HepG2 (cell line): ENCODE measurements around the gene KLHL7. TPM values are rescaled to one million over a fixed set of nuclear protein-coding genes. Genes with fewer than 3 reads are reported as not detected.

ENCODE experiments used
- ATAC-seq: fragments of 200-7000 bp; cut with Tn5 transposase; 3 replicates; pipeline ENCODE4 v1.9.1; 2020; ENCODE audit warnings: mild to moderate bottlenecking, moderate library complexity
- BruUV-seq: library from RNA; stranded (reverse); fragments of 400-500 nt; replicated peaks from 2 replicates; lab custom pipeline; 2021; lab: Mats Ljungman, UMichigan
- CTCF ChIA-PET: fragments of 300-600 bp; formaldehyde crosslinking; extraction: SDS; loops from one replicate; lab custom pipeline; 2021; ENCODE audit warnings: low total read pairs, inconsistent platforms, low intra/inter-chr PET ratio; lab: Yijun Ruan, JAX
- POLR2A ChIA-PET: fragments of 350-600 bp; sonication (Branson Sonifier 250); formaldehyde crosslinking; loops from one replicate; lab custom pipeline; 2020; ENCODE audit warnings: antibody characterized with exemption, inconsistent platforms; lab: Yijun Ruan, JAX
- DNase-seq: peaks from one replicate; pipeline ENCODE4 v3.0.0-alpha.2; 2015; ENCODE audit warnings: low spot score
- FAIRE-seq: peaks from 3 replicates; lab custom pipeline; 2011; peaks lifted over from hg19 to GRCh38; lab: Jason Lieb, UNC
- H2AFZ ChIP-seq: one replicate; pipeline ENCODE4 v1.6.1; 2011; ENCODE audit warnings: low read length, inconsistent platforms
- H3K27ac ChIP-seq: fragments of 300-600 bp; 3 replicates; pipeline ENCODE4 v1.8.0; 2011; ENCODE audit warnings: mixed run types, mild to moderate bottlenecking, mixed read lengths, low read length, inconsistent platforms; ENCODE audit not compliant: insufficient read depth; ENCODE audit errors: extremely low read length
- H3K27me3 ChIP-seq, 2 experiments: fragments of 200-600 bp in 1 of 2; 2 replicates in 1 of 2; 3 replicates in 1 of 2; pipeline versions ENCODE4 v1.6.0 to v1.8.0; 2011; ENCODE audit warnings: low read length in 2 of 2, mild to moderate bottlenecking in 2 of 2, moderate library complexity in 2 of 2, inconsistent platforms in 1 of 2; ENCODE audit not compliant: insufficient read depth in 2 of 2, control insufficient read depth in 1 of 2
- H3K36me3 ChIP-seq, 2 experiments: fragments of 200-600 bp in 1 of 2; replicated peaks in 1 of 2; 2 replicates in 1 of 2; 3 replicates in 1 of 2; pipeline versions ENCODE4 v1.5.1 to v1.8.0; 2011; ENCODE audit warnings: low read length in 2 of 2, inconsistent platforms in 1 of 2; ENCODE audit not compliant: insufficient read depth in 2 of 2, control insufficient read depth in 1 of 2
- H3K4me1 ChIP-seq: 2 replicates; pipeline ENCODE4 v1.5.1; 2012; ENCODE audit warnings: low read length, inconsistent platforms; ENCODE audit not compliant: insufficient read depth
- H3K4me2 ChIP-seq: 2 replicates; pipeline ENCODE4 v1.6.0; 2011; ENCODE audit warnings: low read depth, low read length, inconsistent platforms
- H3K4me3 ChIP-seq, 3 experiments: fragments of 200-600 bp in 1 of 3; sonication (generic), shearing (Covaris generic) in 1 of 3; replicated peaks in 1 of 3; 2 replicates each; pipeline ENCODE4 v1.5.1; 2011 to 2016; ENCODE audit warnings: low read length in 3 of 3, inconsistent platforms in 2 of 3, low read depth in 2 of 3, mild to moderate bottlenecking in 2 of 3, control low read depth in 1 of 3, mixed read lengths in 1 of 3; ENCODE audit not compliant: insufficient read depth in 1 of 3
- H3K79me2 ChIP-seq: one replicate; pipeline ENCODE4 v1.6.1; 2011; ENCODE audit warnings: low read length, inconsistent platforms; ENCODE audit not compliant: insufficient read depth
- H3K9ac ChIP-seq: 2 replicates; pipeline ENCODE4 v1.6.0; 2011; ENCODE audit warnings: mild to moderate bottlenecking, low read depth, low read length, inconsistent platforms; ENCODE audit not compliant: insufficient read depth
- H3K9me3 ChIP-seq: 2 replicates; pipeline ENCODE4 v1.5.1; 2012; ENCODE audit warnings: mild to moderate bottlenecking, low read length
- H4K20me1 ChIP-seq: 2 replicates; pipeline ENCODE4 v1.6.0; 2011; ENCODE audit warnings: inconsistent platforms, mild to moderate bottlenecking, low read length, moderate library complexity; ENCODE audit not compliant: insufficient read depth
- AGO2 ChIP-seq: fragments of 200-400 bp; formaldehyde crosslinking; optimal IDR thresholded peaks from 2 replicates; pipeline ENCODE3; 2017; ENCODE audit warnings: mild to moderate bottlenecking, low read depth, low read length, moderate library complexity
- AKNA ChIP-seq: sonication (generic); formaldehyde crosslinking; IDR thresholded peaks from 2 replicates; pipeline ENCODE4 v1.4.0; 2020; ENCODE audit warnings: missing genetic modification reagents, borderline replicate concordance
- DPF2 ChIP-seq: sonication (generic); formaldehyde crosslinking; IDR thresholded peaks from 2 replicates; pipeline ENCODE4 v1.4.0; 2020; ENCODE audit warnings: mild to moderate bottlenecking, low read depth, missing genetic modification reagents, borderline replicate concordance
- IKZF1 ChIP-seq: fragments of 450-650 bp; IDR thresholded peaks from 2 replicates; pipeline ENCODE4 v1.7.1; 2016
- ISX ChIP-seq: sonication (generic); formaldehyde crosslinking; conservative IDR thresholded peaks from 2 replicates; pipeline ENCODE4 v1.5.0; 2020; ENCODE audit warnings: missing genetic modification reagents
- RAD51 ChIP-seq: fragments of 450-650 bp; IDR thresholded peaks from 2 replicates; pipeline ENCODE4 v1.6.1; 2016; ENCODE audit warnings: borderline replicate concordance
- SOX6 ChIP-seq, 2 experiments: fragments of 450-650 bp in 1 of 2; sonication (generic) in 1 of 2; formaldehyde crosslinking in 1 of 2; IDR thresholded peaks; 2 replicates each; pipeline versions ENCODE4 v1.4.0 to v1.6.1; 2017 to 2020; ENCODE audit warnings: antibody characterized with exemption in 1 of 2, mild to moderate bottlenecking in 1 of 2, missing genetic modification reagents in 1 of 2
- SP140L ChIP-seq: sonication (generic); formaldehyde crosslinking; IDR thresholded peaks from 2 replicates; pipeline ENCODE4 v1.4.0; 2020; ENCODE audit warnings: missing genetic modification reagents, borderline replicate concordance
- SRSF9 ChIP-seq: fragments of 200-400 bp; formaldehyde crosslinking; IDR thresholded peaks from 2 replicates; pipeline ENCODE4 v1.6.1; 2018; ENCODE audit warnings: borderline replicate concordance, mild to moderate bottlenecking, low read depth, low read length; ENCODE audit not compliant: insufficient read depth, poor library complexity, severe bottlenecking
- YEATS2 ChIP-seq: sonication (generic); formaldehyde crosslinking; IDR thresholded peaks from 2 replicates; pipeline ENCODE4 v1.4.0; 2020; ENCODE audit warnings: missing genetic modification reagents, borderline replicate concordance
- ZBTB42 ChIP-seq: sonication (generic); formaldehyde crosslinking; IDR thresholded peaks from 2 replicates; pipeline ENCODE4 v1.5.0; 2020; ENCODE audit warnings: mild to moderate bottlenecking, missing genetic modification reagents
- ZC3H4 ChIP-seq: sonication (generic); formaldehyde crosslinking; IDR thresholded peaks from 2 replicates; pipeline ENCODE4 v1.4.0; 2020; ENCODE audit warnings: missing genetic modification reagents, borderline replicate concordance
- ZFP91 ChIP-seq: sonication (generic); formaldehyde crosslinking; IDR thresholded peaks from 2 replicates; pipeline ENCODE4 v1.9.0; 2022; ENCODE audit warnings: missing genetic modification reagents, mild to moderate bottlenecking, borderline replicate concordance
- ZMYM4 ChIP-seq: sonication (generic); formaldehyde crosslinking; IDR thresholded peaks from 2 replicates; pipeline ENCODE4 v1.8.1; 2023; ENCODE audit warnings: mild to moderate bottlenecking, missing genetic modification reagents
- ZNF333 ChIP-seq: sonication (generic); formaldehyde crosslinking; IDR thresholded peaks from 2 replicates; pipeline ENCODE4 v1.4.0; 2020; ENCODE audit warnings: mild to moderate bottlenecking, missing genetic modification reagents, borderline replicate concordance
- ZNF75D ChIP-seq: sonication (generic); formaldehyde crosslinking; IDR thresholded peaks from 2 replicates; pipeline ENCODE4 v1.8.1; 2023; ENCODE audit warnings: missing genetic modification reagents, mild to moderate bottlenecking, borderline replicate concordance
- WGBS: methylation state at CpG from one replicate; pipeline ENCODE4 v1.1.6; 2017; ENCODE audit warnings: low lambda C conversion rate; 5-methylcytosine and 5-hydroxymethylcytosine counted together
- in situ Hi-C: cut with HindIII; loops from 2 replicates; pipeline ENCODE4 v1.10.0; 2017; ENCODE audit warnings: low pct_unique_long_range_greater_than_20kb; ENCODE audit not compliant: extremely low pct_ligation_motif_present
- intact Hi-C: fragments of 100-400 bp; cut with micrococcal nuclease; formaldehyde crosslinking; loops from one replicate; pipeline ENCODE4 v1.10.0; 2022; ENCODE audit not compliant: unreplicated experiment
- polyA plus RNA-seq, 8 experiments: library from polyadenylated mRNA; depleted of rRNA in 3 of 8; stranded (reverse) in 7 of 8; unstranded in 1 of 8; fragments of >200 nt; fragmentation: Illumina TruSeq in 4 of 8; extraction: Trizol in 4 of 8; gene quantifications; 2 replicates each; pipeline versions ENCODE4 v1.2.1 to v1.2.3, GENCODE V29; 2011 to 2016; ENCODE audit warnings: low read depth in 4 of 8, missing spikeins in 1 of 8, mixed read lengths in 1 of 8; ENCODE audit not compliant: insufficient read depth in 1 of 8
- total RNA-seq, 5 experiments: library from RNA; depleted of rRNA; stranded (reverse); fragments of >200 nt; fragmentation: Illumina TruSeq; extraction: Trizol; gene quantifications; 2 replicates each; pipeline ENCODE4 v1.2.3, GENCODE V29; 2016; ENCODE audit warnings: low read depth in 1 of 5

Gene KLHL7
- total and polyA plus RNA-seq, 2 of the 13 experiments (the other 11 are each of a cell fraction or from before 2014, with no cell fraction given) = 16.2 to 34.4 TPM

- no peak overlapping the region for H3K4me3 ChIP-seq
- H3K9me3 ChIP-seq = no peaks in the 10 kb centered on the region
- no peak for FAIRE-seq
- no peak overlapping the region for H3K27ac ChIP-seq
- H3K4me2 ChIP-seq = no peak overlapping the region
- no peak for DNase-seq
- ChIA-PET CTCF (no interaction called here), POLR2A (no interaction called here)
- in situ Hi-C loops = no loop called here
- no peaks in the 10 kb centered on the region for H3K27me3 ChIP-seq
- no TSS peak for BruUV-seq
- no peaks in the 10 kb centered on the region for H3K4me1 ChIP-seq
- ATAC-seq = no peak
- H2AFZ ChIP-seq = no peak overlapping the region
- intact Hi-C loops = no loop called here
- H3K79me2 ChIP-seq = no peaks in the 10 kb centered on the region
- WGBS = 93% methylated on average over 1 of the region's 1 CpG
- no peaks in the 10 kb centered on the region for H3K36me3 ChIP-seq
- TF ChIP-seq RAD51 (no peak), YEATS2 (CRISPR knock-in tag) (no peak), ZMYM4 (CRISPR knock-in tag) (no peak), ISX (no peak), ZFP91 (CRISPR knock-in tag) (no peak), SOX6 (IDR thresholded peaks at IDR 0.05) (no peak), SOX6 (CRISPR knock-in tag; IDR thresholded peaks at IDR 0.05) (no peak), ZC3H4 (no peak), AKNA (CRISPR knock-in tag) (no peak), DPF2 (no peak), ZNF75D (CRISPR knock-in tag) (no peak), ZNF333 (CRISPR knock-in tag) (no peak), SP140L (CRISPR knock-in tag) (no peak), SRSF9 (no peak), AGO2 (no peak), ZBTB42 (CRISPR knock-in tag) (no peak), IKZF1 (no peak)
- no peaks in the 10 kb centered on the region for H4K20me1 ChIP-seq
- H3K9ac ChIP-seq = no peak overlapping the region
Measured at GRCh38 chr7:23135755-23136154, 30.2 kb downstream of the KLHL7 start.
